ENCODE data around the gene WFDC8. TPM values are rescaled to one million over a fixed set of nuclear protein-coding genes. Genes with fewer than 3 reads are reported as not detected.

WFDC8 gene
- total RNA-seq, 1 experiment from 2014 or later, result not detected

DNA sequence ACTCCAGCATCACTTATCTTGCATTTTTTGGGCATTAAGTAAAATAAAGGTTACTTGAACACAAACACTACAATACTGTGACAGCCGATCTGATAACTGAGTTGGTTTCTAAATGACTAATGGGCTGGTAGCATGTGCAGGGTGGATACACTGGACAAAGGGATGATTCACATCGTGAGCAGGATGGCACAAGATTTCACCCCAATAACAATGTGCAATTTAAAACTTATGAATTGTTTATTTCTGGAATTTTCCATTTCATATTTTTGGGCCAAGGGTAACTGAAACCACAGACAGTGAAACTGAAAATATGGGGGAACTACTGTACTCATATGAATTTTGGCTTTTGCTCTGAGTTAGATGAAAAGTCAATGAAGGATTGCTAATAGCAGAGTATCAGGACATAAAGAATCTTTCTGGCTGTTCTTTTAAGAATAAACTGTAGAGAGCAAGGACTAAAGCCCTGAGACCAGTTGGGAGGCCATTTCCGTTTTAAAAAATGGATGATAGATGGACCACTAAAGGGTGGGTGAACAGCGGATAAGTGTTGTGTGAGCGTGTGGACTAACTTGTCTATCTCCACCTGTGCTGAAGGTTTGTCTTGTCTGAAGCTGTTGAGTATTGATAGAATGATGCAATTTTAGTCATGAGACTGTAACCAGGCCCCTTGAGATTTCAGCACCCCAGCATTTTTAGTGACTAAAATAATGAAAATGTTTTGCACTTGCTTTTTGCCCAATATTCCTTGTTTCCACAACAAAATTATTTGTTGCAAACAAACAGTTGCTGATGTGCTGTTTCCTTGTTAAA, 71.9 kb downstream of the WFDC8 start:
- no peak for DNase-seq (ENCODE audit: low read depth)
- in situ Hi-C loops (cut with HindIII; ENCODE audit: low pct_unique_long_range_greater_than_20kb, low sequenced_read_pairs), result no loop called here

DNA sequence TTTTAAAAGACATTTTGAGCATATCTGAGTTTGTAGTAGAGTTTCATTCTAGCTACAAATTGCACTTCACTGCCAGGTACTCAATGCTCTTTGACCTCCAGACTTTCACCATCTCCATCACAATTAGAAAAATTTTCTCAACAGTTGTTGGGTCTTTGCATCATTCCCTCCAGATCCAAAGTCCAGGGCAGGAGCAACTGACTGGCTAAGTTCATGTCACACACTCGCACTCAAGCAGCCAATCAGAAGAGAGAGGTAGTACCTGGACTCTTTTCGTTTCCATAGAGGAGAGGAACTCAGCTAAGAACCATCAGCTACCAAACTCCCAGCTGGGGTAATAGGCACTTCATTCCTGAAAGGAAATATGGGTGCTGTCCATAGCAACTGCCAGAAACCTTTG, 72.7 kb downstream of the WFDC8 start:
- in situ Hi-C loops (cut with HindIII; ENCODE audit: low pct_unique_long_range_greater_than_20kb, low sequenced_read_pairs), result no loop called here
- DNase-seq (ENCODE audit: low read depth), result no peak

DNA sequence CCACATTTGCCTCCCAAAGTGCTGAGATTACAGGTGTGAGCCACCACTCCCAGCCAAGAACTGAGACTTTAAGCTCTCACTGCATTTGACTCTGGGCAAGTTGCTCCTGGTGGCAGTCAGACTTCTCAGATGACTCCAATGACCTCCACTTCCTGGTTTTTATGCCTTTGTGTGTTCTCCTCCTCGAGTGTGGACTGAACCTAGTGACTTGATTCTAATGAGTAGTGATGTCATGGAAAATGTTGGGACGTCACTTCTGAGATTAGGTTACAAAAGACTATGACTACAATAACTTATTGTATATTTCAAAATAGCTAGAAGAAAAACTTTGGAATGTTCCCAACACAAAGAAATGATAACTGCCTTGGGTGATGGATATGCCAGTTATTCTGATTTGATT, 75.7 kb downstream of the WFDC8 start:
- in situ Hi-C loops (cut with HindIII; ENCODE audit: low pct_unique_long_range_greater_than_20kb, low sequenced_read_pairs), result no loop called here
- DNase-seq (ENCODE audit: low read depth), result no peak

DNA sequence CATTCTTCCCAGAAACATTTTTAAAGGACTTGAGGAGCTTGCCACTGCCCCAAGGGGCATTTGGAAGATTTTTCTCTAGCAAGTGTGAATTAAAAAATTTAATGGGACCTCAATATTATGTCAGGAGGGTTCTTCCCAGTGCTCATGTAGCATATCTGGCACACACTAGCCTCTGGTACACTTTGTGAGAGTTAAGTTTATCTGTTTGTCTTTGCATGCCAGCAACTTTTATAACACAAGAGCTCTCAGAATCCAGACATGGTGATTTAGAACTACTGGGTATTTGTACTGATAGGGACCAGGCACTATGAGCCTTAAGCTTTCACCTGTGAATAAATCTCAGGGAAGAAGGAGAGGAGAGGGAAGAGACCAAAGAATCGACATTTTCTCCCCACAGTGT, 76.5 kb downstream of the WFDC8 start:
- DNase-seq (ENCODE audit: low read depth), result no peak
- in situ Hi-C loops (cut with HindIII; ENCODE audit: low pct_unique_long_range_greater_than_20kb, low sequenced_read_pairs), result no loop called here

Other genes starting within 250 kb of the WFDC8 start
- gene SDC4, start 230.9 kb downstream of the WFDC8 start, total RNA-seq (2014; rRNA removed; shearing (Covaris generic); ENCODE audit: low replicate concordance), result 92.8 and 111 TPM in 2 replicates
- gene SYS1, start 216.1 kb downstream of the WFDC8 start, total RNA-seq (2014; rRNA removed; shearing (Covaris generic); ENCODE audit: low replicate concordance), result 59.1 and 84.9 TPM in 2 replicates
- not detected in 2 replicates for gene TP53TG5, start 201.0 kb downstream of the WFDC8 start, total RNA-seq (2014; rRNA removed; shearing (Covaris generic); ENCODE audit: low replicate concordance)
- gene DBNDD2, start 171.0 kb downstream of the WFDC8 start, total RNA-seq (2014; rRNA removed; shearing (Covaris generic); ENCODE audit: low replicate concordance), result 2.5 and 21.5 TPM in 2 replicates
- gene PIGT, start 163.1 kb downstream of the WFDC8 start, total RNA-seq (2014; rRNA removed; shearing (Covaris generic); ENCODE audit: low replicate concordance), result 66.4 and 89.4 TPM in 2 replicates
- not detected in 2 replicates for gene WFDC2, start 109.5 kb downstream of the WFDC8 start, total RNA-seq (2014; rRNA removed; shearing (Covaris generic); ENCODE audit: low replicate concordance)
- not detected in 2 replicates for gene SPINT3, start 63.7 kb downstream of the WFDC8 start, total RNA-seq (2014; rRNA removed; shearing (Covaris generic); ENCODE audit: low replicate concordance)
- gene WFDC6, start 39.8 kb downstream of the WFDC8 start, total RNA-seq (2014; rRNA removed; shearing (Covaris generic); ENCODE audit: low replicate concordance), result not detected in 2 replicates
- not detected in 2 replicates for gene EPPIN, start 31.9 kb downstream of the WFDC8 start, total RNA-seq (2014; rRNA removed; shearing (Covaris generic); ENCODE audit: low replicate concordance)
- not detected in 2 replicates for gene WFDC10A, start 50.5 kb upstream of the WFDC8 start, total RNA-seq (2014; rRNA removed; shearing (Covaris generic); ENCODE audit: low replicate concordance)
- gene WFDC9, start 52.0 kb upstream of the WFDC8 start, total RNA-seq (2014; rRNA removed; shearing (Covaris generic); ENCODE audit: low replicate concordance), result not detected in 2 replicates
- not detected in 2 replicates for gene WFDC11, start 91.0 kb upstream of the WFDC8 start, total RNA-seq (2014; rRNA removed; shearing (Covaris generic); ENCODE audit: low replicate concordance)
- not detected in 2 replicates for gene WFDC13, start 122.8 kb upstream of the WFDC8 start, total RNA-seq (2014; rRNA removed; shearing (Covaris generic); ENCODE audit: low replicate concordance)
- not detected in 2 replicates for gene WFDC10B, start 125.7 kb upstream of the WFDC8 start, total RNA-seq (2014; rRNA removed; shearing (Covaris generic); ENCODE audit: low replicate concordance)
- not detected in 2 replicates for gene SPINT4, start 143.1 kb upstream of the WFDC8 start, total RNA-seq (2014; rRNA removed; shearing (Covaris generic); ENCODE audit: low replicate concordance)
- not detected in 2 replicates for gene WFDC3, start 212.6 kb upstream of the WFDC8 start, total RNA-seq (2014; rRNA removed; shearing (Covaris generic); ENCODE audit: low replicate concordance)
- 74.3 and 111 TPM in 2 replicates for gene DNTTIP1, start 212.7 kb upstream of the WFDC8 start, total RNA-seq (2014; rRNA removed; shearing (Covaris generic); ENCODE audit: low replicate concordance)
- 112 and 164 TPM in 2 replicates for gene UBE2C, start 233.4 kb upstream of the WFDC8 start, total RNA-seq (2014; rRNA removed; shearing (Covaris generic); ENCODE audit: low replicate concordance)
- not detected in 2 replicates for gene TNNC2, start 248.0 kb upstream of the WFDC8 start, total RNA-seq (2014; rRNA removed; shearing (Covaris generic); ENCODE audit: low replicate concordance)